ENCODE data around the gene EEF1A1. TPM values are rescaled to one million over a fixed set of nuclear protein-coding genes. Genes with fewer than 3 reads are reported as not detected.

EEF1A1 gene
- total RNA-seq, 1 experiment from 2014 or later: 12,560 TPM

DNA sequence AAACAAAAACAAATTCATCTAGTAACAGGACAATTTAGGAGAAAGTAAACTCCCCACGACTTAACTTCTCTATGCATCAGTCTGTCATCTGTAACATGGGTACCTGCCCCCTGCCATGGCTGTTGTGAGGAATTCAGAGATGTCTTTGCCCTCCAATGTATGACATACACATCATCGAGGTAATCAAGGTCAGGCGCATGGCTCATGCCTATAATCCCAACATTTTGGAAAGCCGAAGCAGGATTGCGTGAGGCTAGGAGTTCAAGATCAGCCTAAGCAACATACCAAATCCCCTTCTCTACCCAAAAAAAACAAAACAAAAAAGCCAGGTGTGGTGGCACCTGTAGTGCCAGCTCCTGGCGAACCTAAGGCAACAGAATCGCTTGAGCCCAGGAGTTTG, 9.0 kb downstream of the EEF1A1 start:
- no peak for ATAC-seq
- no peaks in the 10 kb centered on the region for H3K9me3 ChIP-seq (ENCODE audit: control insufficient read depth in 1 of 2, insufficient read depth in 1 of 2, low read depth in 1 of 2, low read length in 2 of 2)
- H3K27ac ChIP-seq (ENCODE audit: low read depth, low read length): no peak overlapping the region
- TF ChIP-seq ZNF274 (IDR thresholded peaks at IDR 0.05; ENCODE audit: low read depth, low read length) (no peak), TCF7L2 (IDR thresholded peaks at IDR 0.05; ENCODE audit: borderline replicate concordance, extremely low read depth, insufficient read depth, insufficient read length) (no peak), SP1 (IDR thresholded peaks at IDR 0.05; ENCODE audit: low read depth) (no peak), FOSL1 (IDR thresholded peaks at IDR 0.05; ENCODE audit: low read depth) (no peak), EZH2 (IDR thresholded peaks at IDR 0.05) (no peak), CBX3 (IDR thresholded peaks at IDR 0.05; ENCODE audit: low read depth) (no peak), JUND (IDR thresholded peaks at IDR 0.05) (no peak), YY1 (IDR thresholded peaks at IDR 0.05; ENCODE audit: extremely low read depth, insufficient replicate concordance, low read depth, low read length) (no peak), ELF1 (IDR thresholded peaks at IDR 0.05; ENCODE audit: borderline replicate concordance, low read depth) (no peak)
- TF ChIP-seq, protein P1, sequence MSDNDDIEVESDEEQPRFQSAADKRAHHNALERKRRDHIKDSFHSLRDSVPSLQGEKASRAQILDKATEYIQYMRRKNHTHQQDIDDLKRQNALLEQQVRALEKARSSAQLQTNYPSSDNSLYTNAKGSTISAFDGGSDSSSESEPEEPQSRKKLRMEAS (IDR thresholded peaks at IDR 0.05): no peak
- TF ChIP-seq, protein P2, sequence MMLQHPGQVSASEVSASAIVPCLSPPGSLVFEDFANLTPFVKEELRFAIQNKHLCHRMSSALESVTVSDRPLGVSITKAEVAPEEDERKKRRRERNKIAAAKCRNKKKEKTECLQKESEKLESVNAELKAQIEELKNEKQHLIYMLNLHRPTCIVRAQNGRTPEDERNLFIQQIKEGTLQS (IDR thresholded peaks at IDR 0.05): no peak
- no peaks in the 10 kb centered on the region for H3K27me3 ChIP-seq (ENCODE audit: insufficient read depth, low read length)
- H3K4me3 ChIP-seq (replicated peaks in 1 of 2; ENCODE audit: low read depth in 1 of 2, low read length in 2 of 2): no peak overlapping the region
- H3K36me3 ChIP-seq (ENCODE audit: control insufficient read depth in 1 of 2, insufficient read depth in 2 of 2, low read length in 2 of 2): peaks cover under 1 to 4% of the 10 kb centered on the region in 2 experiments; a peak in 3 of 4 replicates
- RAD21 ChIA-PET (ENCODE audit: low non-redundant PET in 1 of 2, low total read pairs in 2 of 2, uncharacterized antibody in 2 of 2, unreplicated experiment in 2 of 2): no interaction called here
- no peaks in the 10 kb centered on the region for H3K9me2 ChIP-seq (ENCODE audit: insufficient read depth)
- H4K20me1 ChIP-seq (ENCODE audit: insufficient read depth): peaks cover 13% of the 10 kb centered on the region; the same call in 1 of the 2 replicates
- no peak for DNase-seq (ENCODE audit: low read depth, low spot score)
- H3K79me2 ChIP-seq (ENCODE audit: insufficient read depth, low read length): no peaks in the 10 kb centered on the region
- CTCF ChIA-PET: no interaction called here
- peaks cover 1 to 23% of the 10 kb centered on the region in 2 experiments; a peak in 3 of 4 replicates for H3K4me1 ChIP-seq (ENCODE audit: control insufficient read depth in 1 of 2, insufficient read depth in 2 of 2, low read length in 2 of 2)
- POLR2A ChIA-PET: interaction anchor here (1.0 to 4.1 kb wide), 4 partner anchors 10 to 142 kb away, joined by 3 to 26 read pairs (median 20); partner anchors contain the start of gene SLC17A5
- no peak overlapping the region for H3K9ac ChIP-seq (ENCODE audit: low read length)
- no peak overlapping the region for H2AFZ ChIP-seq (ENCODE audit: low read depth, low read length, poor library complexity, severe bottlenecking)
- no peak overlapping the region for H3K4me2 ChIP-seq (ENCODE audit: low read length)
- intact Hi-C loops (cut with micrococcal nuclease): no loop called here
- BruUV-seq (replicated peaks): no TSS peak

DNA sequence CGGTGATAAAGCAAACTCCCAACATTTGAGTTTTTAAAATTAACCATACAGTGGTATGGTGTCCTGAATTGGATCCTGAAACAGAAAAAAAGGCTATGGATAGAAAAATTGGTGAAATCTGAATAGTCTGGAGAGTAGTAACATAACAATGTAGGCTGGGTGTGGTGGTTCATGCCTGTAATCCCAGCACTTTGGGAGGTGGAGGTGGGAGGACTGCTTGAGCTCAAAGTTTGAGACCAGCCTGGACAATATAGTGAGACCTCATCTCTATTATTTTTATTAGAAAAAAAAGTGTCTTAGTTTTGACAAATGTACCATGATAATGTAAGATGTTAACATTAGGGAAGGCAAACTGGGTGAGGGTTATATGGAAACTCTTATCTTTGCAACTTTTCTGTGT, 11.0 kb downstream of the EEF1A1 start:
- H3K4me1 ChIP-seq (ENCODE audit: control insufficient read depth in 1 of 2, insufficient read depth in 2 of 2, low read length in 2 of 2): peaks cover 0 to 4% of the 10 kb centered on the region in 2 experiments; a peak in 2 of 4 replicates
- ChIA-PET POLR2A (interaction anchor here (0.6 to 1.6 kb wide), 2 partner anchors 12 to 47 kb away, joined by 3 to 5 read pairs; partner anchors contain the start of gene EEF1A1), CTCF (no interaction called here), RAD21 (ENCODE audit: low non-redundant PET in 1 of 2, low total read pairs in 2 of 2, uncharacterized antibody in 2 of 2, unreplicated experiment in 2 of 2) (no interaction called here)
- H2AFZ ChIP-seq (ENCODE audit: low read depth, low read length, poor library complexity, severe bottlenecking): no peak overlapping the region
- no peak for DNase-seq (ENCODE audit: low read depth, low spot score)
- H3K4me3 ChIP-seq (replicated peaks in 1 of 2; ENCODE audit: low read depth in 1 of 2, low read length in 2 of 2): no peak overlapping the region
- H3K9me3 ChIP-seq (ENCODE audit: control insufficient read depth in 1 of 2, insufficient read depth in 1 of 2, low read depth in 1 of 2, low read length in 2 of 2): no peaks in the 10 kb centered on the region
- peaks cover 3% of the 10 kb centered on the region; the same call in 1 of the 2 replicates for H4K20me1 ChIP-seq (ENCODE audit: insufficient read depth)
- ATAC-seq: no peak
- H3K27me3 ChIP-seq (ENCODE audit: insufficient read depth, low read length): no peaks in the 10 kb centered on the region
- no peak overlapping the region for H3K4me2 ChIP-seq (ENCODE audit: low read length)
- H3K9ac ChIP-seq (ENCODE audit: low read length): no peak overlapping the region
- intact Hi-C loops (cut with micrococcal nuclease): no loop called here
- BruUV-seq (replicated peaks): no TSS peak
- no peak overlapping the region for H3K27ac ChIP-seq (ENCODE audit: low read depth, low read length)
- no peaks in the 10 kb centered on the region for H3K79me2 ChIP-seq (ENCODE audit: insufficient read depth, low read length)
- H3K36me3 ChIP-seq (ENCODE audit: control insufficient read depth in 1 of 2, insufficient read depth in 2 of 2, low read length in 2 of 2): no peaks in the 10 kb centered on the region
- no peaks in the 10 kb centered on the region for H3K9me2 ChIP-seq (ENCODE audit: insufficient read depth)
- TF ChIP-seq SIN3A (IDR thresholded peaks at IDR 0.05; ENCODE audit: low read depth) (no peak), EGR1 (IDR thresholded peaks at IDR 0.05; ENCODE audit: low read depth) (no peak), SP1 (IDR thresholded peaks at IDR 0.05; ENCODE audit: low read depth) (no peak), TCF7L2 (IDR thresholded peaks at IDR 0.05; ENCODE audit: borderline replicate concordance, extremely low read depth, insufficient read depth, insufficient read length) (no peak), EZH2phosphoT487 (IDR thresholded peaks at IDR 0.05; ENCODE audit: borderline replicate concordance) (no peak), YY1 (IDR thresholded peaks at IDR 0.05; ENCODE audit: extremely low read depth, insufficient replicate concordance, low read depth, low read length) (no peak), CEBPB (IDR thresholded peaks at IDR 0.05; ENCODE audit: low read depth) (no peak)
- TF ChIP-seq, protein P3, sequence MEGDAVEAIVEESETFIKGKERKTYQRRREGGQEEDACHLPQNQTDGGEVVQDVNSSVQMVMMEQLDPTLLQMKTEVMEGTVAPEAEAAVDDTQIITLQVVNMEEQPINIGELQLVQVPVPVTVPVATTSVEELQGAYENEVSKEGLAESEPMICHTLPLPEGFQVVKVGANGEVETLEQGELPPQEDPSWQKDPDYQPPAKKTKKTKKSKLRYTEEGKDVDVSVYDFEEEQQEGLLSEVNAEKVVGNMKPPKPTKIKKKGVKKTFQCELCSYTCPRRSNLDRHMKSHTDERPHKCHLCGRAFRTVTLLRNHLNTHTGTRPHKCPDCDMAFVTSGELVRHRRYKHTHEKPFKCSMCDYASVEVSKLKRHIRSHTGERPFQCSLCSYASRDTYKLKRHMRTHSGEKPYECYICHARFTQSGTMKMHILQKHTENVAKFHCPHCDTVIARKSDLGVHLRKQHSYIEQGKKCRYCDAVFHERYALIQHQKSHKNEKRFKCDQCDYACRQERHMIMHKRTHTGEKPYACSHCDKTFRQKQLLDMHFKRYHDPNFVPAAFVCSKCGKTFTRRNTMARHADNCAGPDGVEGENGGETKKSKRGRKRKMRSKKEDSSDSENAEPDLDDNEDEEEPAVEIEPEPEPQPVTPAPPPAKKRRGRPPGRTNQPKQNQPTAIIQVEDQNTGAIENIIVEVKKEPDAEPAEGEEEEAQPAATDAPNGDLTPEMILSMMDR (IDR thresholded peaks at IDR 0.05 in 2 of 3, conservative IDR thresholded peaks at IDR 0.05 in 1 of 3; ENCODE audit: borderline replicate concordance in 1 of 3, insufficient read depth in 1 of 3, low read depth in 2 of 3, low read length in 2 of 3): no peak
